ENCODE measurements around the gene MTA2.
"Not testable (repeated sequence)": the region's sequence is repeated elsewhere in the genome, so short reads cannot be mapped to it uniquely, and the experiment has no call there.

Gene MTA2

DNA sequence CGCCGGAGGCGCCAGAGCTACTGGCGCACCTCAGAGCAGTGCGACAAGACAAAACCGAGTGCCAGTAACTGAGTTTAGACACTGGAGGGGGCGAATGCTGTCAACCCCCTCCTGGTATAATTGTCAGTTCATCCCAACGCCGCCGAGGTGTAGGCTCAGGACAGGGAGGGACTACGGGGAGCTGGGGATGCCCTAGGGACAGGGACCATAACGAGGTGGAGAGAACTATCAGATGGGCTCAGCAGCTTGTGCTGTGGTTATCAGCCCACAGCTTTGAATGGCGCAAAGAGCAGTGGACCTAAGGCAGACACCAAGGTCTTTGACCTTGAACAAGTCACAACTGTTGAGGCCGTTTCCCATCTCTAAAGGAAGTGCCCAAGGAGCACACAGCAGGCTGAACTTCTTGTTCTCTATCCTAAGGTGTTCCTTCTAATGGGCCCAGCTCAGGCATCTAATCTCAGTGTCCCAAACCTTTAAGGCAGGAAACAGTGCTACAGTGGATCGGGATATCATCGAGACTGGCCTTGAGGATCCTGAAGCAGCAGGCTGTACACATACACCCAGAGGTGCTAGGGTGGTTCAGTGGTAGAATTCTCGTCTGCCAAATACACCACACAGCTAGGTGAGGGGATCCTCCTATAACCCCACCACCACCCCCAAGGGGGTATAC is 9.4 kb downstream of the MTA2 start:
- no peak for FAIRE-seq
- TF ChIP-seq, protein P1, sequence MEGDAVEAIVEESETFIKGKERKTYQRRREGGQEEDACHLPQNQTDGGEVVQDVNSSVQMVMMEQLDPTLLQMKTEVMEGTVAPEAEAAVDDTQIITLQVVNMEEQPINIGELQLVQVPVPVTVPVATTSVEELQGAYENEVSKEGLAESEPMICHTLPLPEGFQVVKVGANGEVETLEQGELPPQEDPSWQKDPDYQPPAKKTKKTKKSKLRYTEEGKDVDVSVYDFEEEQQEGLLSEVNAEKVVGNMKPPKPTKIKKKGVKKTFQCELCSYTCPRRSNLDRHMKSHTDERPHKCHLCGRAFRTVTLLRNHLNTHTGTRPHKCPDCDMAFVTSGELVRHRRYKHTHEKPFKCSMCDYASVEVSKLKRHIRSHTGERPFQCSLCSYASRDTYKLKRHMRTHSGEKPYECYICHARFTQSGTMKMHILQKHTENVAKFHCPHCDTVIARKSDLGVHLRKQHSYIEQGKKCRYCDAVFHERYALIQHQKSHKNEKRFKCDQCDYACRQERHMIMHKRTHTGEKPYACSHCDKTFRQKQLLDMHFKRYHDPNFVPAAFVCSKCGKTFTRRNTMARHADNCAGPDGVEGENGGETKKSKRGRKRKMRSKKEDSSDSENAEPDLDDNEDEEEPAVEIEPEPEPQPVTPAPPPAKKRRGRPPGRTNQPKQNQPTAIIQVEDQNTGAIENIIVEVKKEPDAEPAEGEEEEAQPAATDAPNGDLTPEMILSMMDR (IDR thresholded peaks at IDR 0.05; ENCODE audit: insufficient read depth, missing control alignments): no peak
- no peak for DNase-seq (ENCODE audit: insufficient read length, low spot score)

DNA sequence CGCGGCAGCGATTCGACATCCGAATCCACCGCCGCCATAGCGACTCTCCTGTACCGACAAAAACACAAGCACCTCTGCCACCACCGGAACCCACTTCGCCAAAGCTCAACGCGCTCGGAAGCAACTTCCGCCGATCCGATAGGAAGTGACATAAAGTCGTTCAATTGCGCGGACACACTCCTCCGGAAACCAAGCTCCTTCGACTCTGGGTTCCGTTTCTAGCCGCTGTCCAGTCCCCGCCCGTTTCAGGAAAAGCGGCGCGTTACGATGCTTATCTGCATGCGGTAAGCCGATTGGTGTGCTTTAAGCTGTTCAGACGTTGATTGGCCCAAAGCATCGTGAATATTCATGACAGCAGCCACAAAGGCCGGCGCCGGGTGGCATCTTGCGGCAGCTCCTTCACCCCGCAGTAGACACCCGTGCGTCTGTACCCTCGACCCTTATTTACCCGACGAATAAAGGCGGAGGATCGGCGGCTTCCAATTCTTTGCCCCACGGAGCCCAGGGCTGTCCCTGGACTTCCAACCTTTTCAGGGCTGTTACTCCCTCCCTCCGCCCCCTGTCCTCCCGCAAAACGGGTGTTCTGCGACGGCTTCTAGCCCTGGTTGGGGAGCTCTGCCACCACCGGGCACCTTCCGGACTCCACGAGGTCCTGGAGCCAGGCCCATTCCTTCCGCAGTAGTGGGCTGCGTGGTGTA is 10.1 kb downstream of the MTA2 start, which contains the start of gene TUT1:
Gene TUT1 (minus strand): TSS at position 76 of the 698 bp plus-strand sequence. CDS start 38 bp downstream, at position 38.
- TF ChIP-seq, protein P1 (IDR thresholded peaks at IDR 0.05; ENCODE audit: insufficient read depth, missing control alignments): no peak
- DNase-seq (ENCODE audit: insufficient read length, low spot score) (peak; percentile 75), FAIRE-seq (peak; percentile 70)

DNA sequence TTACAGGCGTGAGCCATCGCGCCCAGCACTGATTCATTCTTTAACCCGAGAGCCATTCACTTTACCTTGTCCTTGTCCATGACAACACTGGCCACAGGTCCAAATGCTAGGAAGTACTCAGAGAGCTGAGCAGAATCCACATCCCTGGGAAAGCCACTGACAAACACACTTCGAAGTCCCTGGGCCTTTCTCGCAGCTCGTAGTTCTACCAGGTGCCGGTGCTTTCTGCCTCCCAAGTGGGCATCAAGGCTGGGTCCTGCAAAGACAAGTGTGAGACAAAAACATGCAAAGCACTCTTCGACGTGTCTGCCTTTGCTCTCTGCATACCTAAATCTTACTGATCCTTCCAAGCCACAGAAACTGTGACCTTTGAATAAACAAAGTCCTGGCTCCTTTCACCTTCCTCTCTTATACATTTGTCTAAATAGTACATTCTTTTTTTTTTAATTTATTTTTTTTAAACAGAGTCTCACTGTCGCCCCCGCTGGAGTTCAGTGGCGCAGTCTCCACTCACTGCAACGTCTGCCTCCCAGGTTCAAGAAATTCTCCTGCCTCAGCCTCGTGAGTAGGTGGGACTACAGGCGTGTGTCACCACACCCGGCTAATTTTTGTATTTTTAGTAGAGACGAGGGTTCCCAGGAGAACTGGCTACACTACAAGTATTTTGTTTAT is 12.6 kb downstream of the MTA2 start:
- DNase-seq (ENCODE audit: insufficient read length, low spot score) (no peak), FAIRE-seq (no peak)
- TF ChIP-seq, protein P1 (IDR thresholded peaks at IDR 0.05; ENCODE audit: insufficient read depth, missing control alignments): peak; percentile 31

DNA sequence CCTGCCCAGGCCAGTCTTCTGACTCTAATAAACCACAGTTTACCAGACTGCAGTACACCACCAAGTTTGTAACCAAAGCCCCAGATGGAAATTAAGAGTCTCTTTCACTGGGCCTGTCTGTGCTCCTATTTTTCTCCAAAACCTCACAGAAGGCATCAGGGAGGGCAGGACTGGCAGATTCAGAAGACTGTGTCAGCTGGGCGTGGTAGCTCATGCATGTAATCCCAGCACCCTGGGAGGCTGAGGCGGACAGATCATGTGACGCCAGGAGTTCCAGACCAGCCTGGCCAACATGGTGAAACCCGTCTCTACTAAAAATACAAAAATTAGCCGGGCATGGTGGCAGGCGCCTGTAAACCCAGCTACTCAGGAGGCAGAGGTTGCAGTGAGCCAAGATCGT is 16.3 kb downstream of the MTA2 start:
- not testable (repeated sequence) for DNase-seq (ENCODE audit: insufficient read length, low spot score); FAIRE-seq

DNA sequence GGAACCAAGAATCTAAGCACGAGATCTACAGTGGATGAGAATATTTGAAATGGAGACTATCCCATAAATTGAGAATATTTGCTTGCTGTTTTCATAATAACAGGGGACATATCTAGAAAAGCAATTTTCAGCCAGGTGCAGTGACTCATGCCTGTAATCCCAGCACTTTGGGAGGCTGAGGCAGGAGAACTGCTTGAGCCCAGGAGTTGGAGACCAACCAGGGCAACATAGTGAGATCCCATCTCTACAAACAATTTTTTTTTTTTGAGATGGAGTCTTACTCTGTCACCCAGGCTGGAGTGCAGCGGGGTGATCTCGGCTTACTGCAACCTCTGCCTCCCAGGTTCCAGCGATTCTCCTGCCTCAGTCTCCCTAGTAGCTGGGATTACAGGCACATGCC is 19.9 kb downstream of the MTA2 start:
- not testable (repeated sequence) for DNase-seq (ENCODE audit: insufficient read length, low spot score); FAIRE-seq

DNA sequence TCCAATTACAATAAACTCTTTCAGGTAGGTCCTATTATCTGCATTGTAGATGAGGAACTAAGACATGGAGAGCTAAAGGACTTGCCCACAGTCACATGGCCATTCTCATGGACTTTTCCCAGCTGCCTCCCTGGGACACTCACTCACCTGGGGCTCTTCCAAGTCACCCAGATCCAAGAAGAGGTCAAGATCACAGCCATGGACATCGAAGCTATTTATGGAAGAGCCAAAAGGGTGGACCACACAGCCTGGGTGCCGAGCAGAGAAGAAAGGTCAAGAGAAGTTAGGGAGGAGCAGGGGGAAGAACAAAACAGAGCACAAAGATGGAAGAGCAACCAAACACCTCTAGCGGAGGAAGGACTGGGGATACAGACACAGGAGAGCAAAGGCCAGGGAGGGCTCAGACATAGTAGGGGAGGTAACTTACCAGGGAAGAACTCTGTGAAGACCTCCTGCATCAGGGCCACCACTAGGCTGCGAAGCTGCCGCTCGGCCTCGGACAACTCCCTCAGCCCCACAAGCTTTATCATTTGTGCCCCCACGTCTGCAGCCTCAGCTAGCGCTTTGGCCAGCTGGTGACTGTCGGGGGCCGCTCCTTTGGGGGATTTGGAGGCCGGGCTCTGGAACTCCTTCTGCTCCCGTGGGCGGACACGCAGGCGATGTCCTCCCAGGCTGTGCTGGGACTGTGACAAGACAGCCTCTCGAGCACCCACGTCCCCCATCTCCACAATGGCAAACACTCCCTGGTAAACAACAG is 20.5 kb downstream of the MTA2 start:
- DNase-seq (ENCODE audit: insufficient read length, low spot score) (no peak), FAIRE-seq (no peak)
- TF ChIP-seq, protein P1 (IDR thresholded peaks at IDR 0.05; ENCODE audit: insufficient read depth, missing control alignments): no peak

DNA sequence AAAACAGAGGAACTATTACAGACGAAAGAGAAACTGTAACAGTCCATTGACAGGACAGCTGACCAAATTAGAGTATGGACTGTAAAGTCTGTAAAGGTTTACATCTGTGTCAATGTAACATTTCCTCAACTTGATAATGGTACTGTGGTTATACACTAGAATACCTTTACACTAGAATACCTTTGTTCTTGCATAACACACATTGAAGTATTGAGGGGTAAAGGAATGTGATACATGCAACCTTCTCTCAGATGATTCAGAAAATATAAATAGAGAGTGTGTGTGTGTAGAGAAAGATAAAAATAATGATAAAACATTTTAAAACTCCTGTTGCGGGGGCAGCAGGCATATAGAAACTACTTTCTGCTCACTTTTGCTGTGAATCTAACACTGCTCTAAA is 22.4 kb downstream of the MTA2 start:
- TF ChIP-seq, protein P1 (IDR thresholded peaks at IDR 0.05; ENCODE audit: insufficient read depth, missing control alignments): no peak
- FAIRE-seq (no peak), DNase-seq (ENCODE audit: insufficient read length, low spot score) (no peak)

All from D721Med (cell line).